ENCODE data around the gene EFCAB10.

EFCAB10 gene, protein sequence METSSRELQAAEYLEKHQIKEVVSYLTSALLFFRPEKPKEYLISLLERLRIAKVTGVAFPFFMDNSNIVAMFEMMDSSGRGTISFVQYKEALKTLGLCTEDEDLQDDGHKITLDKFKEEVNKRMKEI

DNA sequence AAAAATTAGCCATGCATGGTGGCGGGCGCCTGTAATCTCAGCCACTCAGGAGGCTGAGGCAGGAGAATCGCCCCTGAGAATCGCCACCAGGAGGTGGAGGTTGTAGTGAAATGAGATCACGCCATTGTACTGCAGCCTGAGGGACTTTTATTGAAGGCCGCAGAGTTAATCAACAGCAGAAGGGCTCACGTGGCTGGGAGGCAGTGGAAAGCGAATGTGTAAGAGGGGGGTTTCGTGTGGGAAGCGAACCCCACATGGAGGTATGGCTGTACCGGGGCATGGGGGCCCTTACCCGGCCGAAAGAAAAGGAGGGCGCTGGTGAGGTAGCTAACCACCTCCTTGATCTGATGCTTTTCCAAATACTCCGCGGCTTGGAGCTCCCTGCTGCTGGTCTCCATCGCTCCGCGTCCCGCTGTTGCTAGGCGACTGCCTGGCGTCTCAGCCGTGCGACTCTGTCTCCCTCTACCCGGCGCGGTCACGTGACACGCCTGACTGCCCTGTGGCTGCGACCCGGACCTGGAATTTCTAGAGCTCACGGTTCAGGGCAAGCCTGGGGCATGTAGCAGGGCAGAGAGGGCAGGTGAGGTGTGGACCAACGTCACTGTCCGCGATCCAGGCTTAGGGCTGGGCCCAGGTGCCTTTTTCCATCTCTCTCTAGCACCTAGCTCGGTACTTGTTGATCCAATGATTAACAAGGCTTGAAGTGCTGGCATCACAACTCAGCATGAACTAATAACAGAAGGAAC lies at the start of gene EFCAB10:
TSS of gene EFCAB10 (minus strand) at position 428 of the 746 bp plus-strand sequence. CDS start at position 398, 30 bp downstream.
- DNase-seq (ENCODE audit: low spot score), result peak; percentile 93

DNA sequence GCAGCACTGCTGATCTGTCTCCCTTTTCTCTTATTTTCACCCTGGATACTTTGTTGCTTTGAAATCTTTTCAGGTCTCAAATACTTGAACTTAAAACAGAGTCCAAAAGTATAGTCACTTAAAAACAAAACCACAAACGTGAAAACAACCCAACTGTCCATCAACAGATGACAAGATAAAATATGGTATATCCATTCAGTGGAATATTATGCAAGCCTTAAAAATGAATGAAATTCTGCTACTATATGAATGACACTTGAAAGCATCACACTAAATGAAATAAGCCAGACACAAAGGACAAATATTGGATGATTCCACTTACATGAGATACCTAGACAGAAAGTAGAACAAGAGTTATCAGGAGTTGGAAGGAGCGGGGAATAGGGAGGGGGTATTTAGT lies 44.7 kb upstream of the EFCAB10 start:
- no peak for DNase-seq (ENCODE audit: low spot score)

DNA sequence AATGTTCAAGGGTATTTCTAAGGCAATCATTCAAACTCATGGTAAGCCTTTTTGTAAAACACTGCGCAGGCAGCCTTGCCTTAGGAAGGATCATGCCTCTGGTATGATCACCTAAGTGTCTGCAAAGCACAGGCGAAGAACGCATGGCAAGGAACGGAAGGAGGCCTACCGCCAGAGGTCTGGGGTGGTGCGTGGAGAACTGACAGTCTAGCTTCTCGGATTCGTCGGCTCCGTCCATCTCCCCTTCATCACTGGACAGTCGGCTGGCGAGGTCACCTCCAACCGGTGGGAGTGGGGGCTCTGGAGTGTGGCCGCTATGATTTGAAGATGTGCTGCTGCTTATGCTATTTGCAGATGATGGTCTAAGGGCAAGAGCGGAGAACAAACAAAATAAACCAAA lies 42.6 kb upstream of the EFCAB10 start:
- no peak for DNase-seq (ENCODE audit: low spot score)

DNA sequence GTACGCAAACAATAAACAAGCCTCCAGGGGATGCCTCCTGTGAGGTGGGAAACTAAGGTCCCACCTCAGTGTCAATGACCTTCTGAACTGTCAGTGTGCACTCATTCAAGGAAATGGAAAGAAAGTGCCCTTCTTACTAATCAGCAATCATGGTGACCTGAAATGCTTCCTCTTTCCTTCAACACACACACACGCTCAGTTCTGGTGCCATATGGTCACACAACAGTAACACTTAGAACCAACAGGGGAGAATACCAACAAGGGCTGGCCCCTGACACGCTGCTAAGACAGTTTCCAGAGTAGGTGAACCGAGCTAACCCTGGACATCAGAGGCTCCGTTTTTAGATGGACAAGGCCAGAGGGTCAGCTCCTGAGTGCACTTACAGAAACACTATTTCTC lies 42.1 kb upstream of the EFCAB10 start:
- DNase-seq (ENCODE audit: low spot score), result no peak

DNA sequence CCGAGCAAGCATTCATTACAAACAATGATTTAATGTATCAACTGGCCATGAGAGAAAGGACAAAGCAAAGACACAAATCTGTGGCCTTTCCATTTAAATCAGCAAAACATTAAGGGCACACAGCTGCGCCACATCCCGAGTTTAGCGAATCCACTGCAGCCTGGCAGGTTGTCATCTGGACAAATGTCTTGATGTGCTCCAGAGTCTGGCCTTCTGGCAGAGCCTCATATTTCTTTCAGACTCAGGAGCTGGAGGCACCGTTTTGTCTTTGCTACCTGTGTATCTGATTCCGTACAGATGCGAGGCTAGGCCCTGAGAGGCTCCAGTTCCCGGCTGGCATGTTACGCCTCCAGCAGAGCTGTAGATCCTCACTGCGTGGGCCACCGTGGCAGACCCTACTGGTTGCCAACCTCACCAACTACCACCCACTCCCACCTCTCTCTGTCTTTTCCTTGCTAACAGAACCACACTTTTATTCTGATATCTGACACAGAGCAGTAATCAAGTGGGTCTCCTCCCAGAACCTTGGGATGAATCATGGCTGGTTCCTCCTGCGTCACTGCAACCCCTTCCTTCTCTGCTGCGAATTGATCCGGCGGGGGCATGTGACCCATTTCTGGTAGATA lies 40.9 kb upstream of the EFCAB10 start:
- no peak for DNase-seq (ENCODE audit: low spot score)

DNA sequence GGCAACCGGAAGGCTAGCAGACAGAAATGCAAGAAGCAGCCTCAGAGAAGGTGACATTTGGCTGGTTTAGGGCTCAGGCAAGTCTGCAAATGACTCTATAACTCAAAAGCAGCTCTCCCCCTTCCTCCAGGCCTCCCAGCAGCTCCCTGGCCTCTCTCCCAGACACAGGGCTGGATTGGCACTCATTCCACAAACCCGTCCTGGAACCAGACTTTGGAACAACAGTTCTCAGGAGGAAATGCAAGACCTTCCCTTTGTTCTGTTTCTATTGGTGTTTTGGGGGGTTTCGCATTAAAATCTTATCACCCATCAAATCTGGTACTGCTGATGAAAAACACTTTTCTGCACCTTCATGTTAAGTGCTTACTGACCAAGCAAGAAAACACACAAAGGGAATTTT lies 40.3 kb upstream of the EFCAB10 start:
- DNase-seq (ENCODE audit: low spot score), result no peak

DNA sequence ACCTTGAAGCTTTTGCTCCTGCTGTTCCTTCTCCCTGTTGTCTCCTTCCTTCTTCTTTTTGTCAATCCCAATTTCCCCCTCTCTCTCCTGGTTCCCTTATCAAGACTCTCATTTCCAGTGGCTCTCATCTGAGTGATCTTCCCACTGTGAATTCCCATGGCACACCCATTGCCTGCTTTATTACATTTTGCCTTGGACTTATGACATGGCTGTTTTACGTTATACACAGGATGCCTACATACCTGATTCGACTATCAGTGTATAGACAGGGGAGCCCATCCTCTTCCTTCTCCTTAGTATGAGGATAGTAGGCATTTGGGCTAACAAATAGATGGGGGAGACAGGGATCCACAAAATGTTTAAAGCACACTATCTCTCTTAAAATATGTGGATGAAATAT lies 39.9 kb upstream of the EFCAB10 start:
- DNase-seq (ENCODE audit: low spot score), result no peak

DNA sequence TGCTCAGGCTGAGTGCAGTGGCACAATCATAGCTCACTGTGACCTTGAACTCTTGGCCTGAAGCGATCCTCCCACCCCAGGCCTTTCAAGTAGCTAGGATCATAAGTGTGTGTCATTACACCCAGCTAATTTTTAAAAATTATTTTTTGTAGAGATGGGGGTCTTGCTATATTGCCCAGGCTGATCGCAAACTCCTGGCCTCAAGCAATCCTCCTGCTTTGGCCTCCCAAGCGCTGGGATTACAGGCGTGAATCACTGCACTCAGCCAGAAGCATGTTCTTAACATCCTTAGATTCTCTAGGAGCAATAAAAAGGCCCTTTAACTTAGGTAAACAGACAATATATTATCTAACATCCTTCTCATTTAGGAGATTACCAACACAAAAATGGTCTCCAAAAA lies 38.3 kb upstream of the EFCAB10 start:
- DNase-seq (ENCODE audit: low spot score), result no peak

DNA sequence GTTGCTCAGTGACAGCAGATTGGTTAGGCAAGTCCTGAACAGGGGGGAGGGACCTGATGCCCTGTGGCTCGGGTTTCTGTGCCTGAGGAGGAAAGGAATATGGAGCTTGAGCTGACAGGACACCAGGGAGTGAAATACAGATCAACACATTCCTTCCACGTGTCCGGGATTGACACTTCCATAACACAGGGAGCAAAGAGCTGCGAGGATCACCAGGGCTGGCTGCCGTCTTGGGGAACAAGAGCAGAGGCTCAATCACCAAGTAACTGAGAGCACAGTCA lies 36.7 kb upstream of the EFCAB10 start:
- no peak for DNase-seq (ENCODE audit: low spot score)

DNA sequence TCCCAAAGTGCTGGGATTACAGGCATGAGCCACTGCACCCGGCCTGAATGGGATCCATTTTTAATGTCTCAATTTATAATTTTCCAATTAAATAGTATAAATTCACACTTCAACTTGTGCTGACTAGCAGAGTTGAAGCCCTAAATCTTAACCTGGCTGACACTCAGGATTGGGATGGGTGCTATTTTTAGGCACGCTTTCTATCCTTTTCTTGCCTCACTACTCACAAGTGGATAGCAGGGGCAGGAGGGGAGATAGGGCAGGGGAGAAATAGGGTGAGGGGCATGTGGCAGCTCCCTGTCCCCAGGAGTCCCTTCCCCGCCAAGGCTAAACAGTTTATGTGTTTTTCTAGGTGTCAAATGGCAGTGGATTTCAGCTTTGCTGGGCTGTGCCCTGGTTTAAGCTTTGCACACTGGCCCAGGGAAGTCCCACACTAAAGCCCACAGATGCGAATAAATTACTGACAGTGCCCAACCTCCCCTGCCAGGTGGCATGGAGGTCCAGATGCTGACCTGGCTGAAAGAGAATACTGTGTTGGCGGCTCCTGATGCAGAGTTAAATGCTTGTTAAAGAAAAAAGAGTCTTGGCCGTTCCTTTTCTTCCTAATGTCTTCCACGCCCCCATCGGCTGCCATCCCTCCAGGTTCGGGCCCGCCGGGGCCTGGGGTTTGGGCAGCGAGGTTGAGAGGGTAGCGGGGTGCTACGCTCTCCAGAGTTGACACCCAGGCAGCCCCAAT lies 36.2 kb upstream of the EFCAB10 start:
- DNase-seq (ENCODE audit: low spot score), result no peak

DNA sequence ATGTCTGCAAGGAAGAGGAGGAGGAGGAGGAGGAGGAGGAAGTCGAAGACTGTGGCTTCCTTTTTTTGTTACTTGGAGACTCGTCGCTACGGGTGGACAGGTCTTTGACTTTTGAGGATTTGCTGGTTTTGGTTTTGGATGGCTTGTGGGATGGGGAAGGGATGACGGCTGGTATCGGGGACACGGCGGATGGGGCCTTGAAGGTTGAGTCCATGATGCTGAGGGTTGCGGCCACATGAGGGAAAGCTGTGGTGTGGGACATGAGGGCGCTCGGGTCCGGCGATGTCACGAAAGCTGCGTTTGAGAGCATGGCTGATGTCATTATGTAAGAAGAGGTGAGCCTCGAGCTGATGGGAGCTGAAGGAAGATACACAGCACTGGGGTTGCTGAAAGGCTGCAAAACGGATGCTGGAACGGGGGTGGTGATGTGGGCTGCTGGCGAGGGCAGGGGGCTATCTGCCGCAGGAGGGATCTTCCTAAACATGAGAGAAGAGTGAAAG lies 33.1 kb upstream of the EFCAB10 start:
- no peak for DNase-seq (ENCODE audit: low spot score)

DNA sequence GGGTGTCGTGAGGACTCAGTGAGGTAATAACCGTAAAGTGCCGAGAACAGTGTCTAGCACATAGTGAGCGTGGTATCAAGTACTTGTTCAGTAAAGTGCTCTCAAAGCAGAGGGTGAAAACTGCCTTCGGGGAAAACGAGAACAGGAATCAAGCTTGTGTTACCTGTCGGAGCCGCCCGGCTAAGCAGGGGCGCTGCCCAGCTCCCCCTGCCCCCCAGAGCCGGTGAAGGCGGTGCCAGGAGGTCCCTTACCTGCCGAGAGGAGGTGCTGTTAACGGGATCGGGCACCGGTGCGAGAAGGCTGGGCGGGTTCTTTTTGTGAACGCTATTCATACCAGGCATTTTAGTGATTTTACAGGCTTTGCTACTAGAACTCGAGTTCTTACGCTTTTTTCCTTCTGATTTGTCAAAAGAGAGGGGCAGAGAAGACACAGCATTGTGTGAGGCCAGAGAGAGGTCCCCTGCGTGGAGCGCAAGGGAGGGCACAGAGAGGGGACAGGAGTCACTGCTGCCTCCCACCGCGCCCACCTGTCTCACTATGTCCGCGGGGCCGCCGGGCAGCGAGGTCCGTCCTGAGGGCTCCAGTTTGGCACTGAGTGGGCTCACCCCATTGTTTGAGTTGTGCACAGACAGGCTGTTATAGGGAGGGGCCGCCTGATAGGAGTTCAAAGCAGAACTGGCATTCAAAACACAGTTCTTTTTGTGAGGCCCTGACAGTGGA lies 32.5 kb upstream of the EFCAB10 start:
- no peak for DNase-seq (ENCODE audit: low spot score)

DNA sequence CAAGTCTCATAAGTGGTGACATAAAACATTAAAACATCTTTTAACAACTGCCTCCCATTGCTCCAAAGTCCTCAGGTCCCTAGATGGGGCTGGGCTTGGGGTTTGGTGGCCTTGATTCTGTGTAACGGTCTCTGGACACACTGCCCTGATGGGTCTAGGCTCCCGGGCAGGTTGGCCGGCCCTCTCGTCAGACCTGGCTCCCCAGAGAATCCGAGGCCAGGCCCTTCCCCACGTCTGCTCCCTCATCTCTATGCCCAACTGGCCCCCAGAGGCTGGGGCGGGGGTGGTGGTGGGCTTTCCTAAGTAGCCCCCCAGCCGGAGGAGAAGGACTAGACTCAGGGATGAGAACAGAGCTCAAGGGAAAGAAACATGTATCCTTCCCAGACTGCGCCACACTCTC lies 31.5 kb upstream of the EFCAB10 start:
- DNase-seq (ENCODE audit: low spot score), result no peak

DNA sequence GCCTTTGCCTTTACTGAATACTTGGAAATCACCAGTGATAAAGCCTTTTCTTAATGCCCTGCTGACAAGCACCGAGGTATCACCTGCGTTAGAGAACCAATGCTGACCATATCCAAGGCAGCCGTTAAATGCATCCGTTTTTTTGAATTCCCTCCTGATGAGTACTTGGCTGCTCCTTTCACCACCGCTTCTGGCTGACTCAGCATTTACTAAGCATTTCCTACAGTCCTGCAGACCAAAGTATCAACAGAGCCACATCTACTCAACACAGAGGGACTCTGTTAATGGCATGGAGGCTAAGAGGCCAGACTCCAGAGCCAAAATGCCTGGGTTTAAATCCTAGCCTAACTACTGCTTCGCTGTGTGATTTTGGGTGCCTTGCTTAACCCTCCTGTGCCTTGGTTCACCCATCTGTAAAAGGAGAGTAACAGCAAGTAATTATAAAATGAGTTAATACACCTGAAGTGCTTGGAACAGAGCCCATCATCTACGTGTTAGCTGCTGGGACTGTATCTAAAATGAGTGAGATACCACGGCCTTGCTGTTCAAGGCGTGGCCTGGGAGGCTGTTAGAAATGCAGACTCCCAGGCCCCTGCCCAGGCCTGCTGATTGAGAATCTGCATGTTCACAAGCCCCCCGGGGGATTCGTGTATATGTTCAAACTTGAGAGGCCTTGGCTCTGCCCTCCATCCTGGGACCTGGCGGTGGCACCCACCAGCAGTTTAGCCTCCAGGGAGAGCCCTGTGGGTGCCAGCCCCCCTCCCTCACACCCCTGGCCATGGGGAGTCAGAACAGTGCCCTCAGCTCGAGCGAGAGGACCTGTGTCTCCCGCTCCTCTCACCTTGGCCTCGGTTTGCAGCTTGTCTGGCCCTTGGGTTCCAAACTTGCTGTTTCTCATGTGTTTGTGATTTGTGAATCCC lies 30.8 kb upstream of the EFCAB10 start:
- DNase-seq (ENCODE audit: low spot score), result no peak

DNA sequence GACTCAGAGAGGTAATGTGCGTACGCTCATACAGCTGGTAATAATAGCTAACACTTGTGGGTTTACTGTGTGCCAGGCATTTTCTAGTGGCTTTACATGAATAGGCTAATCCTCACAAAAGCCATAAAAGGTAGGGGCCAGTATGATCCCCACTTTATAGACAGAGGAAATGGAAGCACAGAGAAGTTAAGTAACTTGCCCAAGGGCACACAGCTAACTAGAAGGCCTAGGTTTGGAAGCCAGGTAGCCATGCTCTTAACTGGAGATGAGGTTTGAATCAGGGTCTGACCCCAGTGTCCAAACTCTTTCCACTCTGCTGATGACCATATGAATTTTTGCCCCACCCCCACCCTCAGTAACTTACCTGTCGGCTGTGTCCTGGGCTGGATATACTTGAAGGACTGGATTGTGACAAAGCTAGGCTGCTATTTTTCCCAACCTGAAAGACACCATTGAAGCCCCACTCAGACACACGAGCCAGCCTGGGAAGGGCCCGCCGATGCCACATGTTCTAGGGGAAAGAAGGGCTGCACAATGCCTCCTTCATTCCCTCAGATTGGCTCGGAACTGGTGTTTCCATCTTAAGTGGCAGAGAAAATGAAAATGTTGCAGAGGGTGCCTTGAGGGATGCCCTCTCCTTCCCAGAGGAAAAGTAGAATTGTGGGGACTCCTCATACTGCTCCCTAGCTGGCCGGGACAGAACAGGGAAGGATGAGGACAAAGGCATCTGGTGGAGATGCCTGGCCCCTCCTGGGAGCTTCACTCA lies 29.1 kb upstream of the EFCAB10 start:
- no peak for DNase-seq (ENCODE audit: low spot score)

DNA sequence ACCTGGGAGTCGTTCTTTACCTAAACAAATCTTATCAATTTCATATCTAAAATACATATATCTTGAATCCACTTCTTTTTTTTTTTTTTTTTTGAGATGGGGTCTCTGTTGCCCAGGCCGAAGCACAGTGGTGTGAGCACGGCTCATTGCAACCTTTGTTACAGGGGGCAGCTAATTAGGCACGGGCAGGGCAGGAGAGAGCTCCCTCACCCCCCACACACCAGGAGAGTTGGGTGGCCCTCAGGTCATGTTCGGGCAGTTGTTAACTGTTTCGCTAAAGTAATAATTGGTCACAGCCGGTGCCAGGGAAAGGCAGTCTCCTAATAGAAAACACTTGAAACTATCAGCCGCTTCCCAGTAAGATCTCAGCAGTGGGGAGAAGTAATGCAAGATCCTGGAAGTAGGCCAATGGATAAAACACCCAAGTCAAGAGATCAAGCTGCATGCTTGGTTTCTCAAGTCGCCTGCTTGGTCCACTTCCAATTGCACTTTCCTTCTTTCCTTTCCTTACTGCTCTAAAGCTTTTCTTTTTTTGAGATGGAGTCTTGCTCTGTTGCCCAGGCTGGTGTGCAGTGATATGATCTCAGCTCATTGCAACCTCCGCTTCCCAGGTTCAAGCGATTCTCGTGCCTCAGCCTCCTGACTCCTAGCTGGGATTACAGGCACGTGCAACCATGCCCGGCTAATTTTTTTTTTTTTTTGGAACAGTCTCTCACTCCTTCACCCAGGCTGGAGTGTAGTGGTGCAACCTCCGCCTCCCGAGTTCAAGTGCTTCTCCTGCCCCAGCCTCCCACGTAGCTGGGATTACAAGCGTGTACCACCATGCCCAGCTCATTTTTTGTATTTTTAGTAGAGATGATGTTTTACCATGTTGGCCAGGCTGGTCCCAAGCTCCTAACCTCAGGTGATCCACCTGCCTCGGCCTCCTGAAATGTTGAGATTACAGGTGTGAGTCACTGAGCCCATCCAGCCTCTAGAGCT lies 21.3 kb upstream of the EFCAB10 start:
- no peak for DNase-seq (ENCODE audit: low spot score)

DNA sequence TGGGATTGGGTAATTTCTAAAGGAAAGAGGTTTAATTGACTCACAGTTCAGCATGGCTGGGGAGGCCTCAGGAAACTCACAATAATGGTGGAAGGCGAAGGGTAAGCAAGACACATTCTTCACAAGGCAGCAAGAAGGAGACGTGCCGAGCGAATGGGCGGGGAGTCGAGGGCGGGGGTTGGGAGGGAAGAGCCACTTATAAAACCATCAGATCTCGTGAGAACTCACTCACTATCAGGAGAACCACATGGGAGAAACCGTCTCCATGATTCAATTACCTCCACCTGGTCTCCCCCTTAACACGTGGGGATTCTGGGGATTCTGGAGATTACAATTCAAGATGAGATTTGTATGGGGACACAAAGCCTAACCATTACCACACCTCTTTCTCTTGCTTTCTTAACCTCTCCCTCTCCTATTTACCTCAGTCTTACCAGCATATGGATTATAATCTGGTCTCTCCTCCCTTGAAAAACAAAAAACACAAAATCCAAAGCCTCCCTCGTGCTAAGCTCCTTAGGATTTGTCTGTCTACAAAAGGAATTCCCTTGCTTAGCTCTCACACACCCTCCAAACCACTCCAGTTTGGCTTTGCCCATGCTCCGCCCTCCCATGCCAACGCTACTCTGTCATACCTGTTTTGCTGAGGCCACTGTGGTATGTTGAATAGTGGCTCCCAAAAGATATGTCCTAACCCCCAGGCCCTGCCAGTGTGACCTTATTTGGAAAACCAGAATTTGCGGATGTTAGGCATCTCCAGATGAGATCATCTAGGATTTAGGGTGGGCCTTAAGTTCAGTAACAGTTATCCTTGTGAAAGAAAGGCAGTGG lies 19.6 kb upstream of the EFCAB10 start:
- no peak for DNase-seq (ENCODE audit: low spot score)

DNA sequence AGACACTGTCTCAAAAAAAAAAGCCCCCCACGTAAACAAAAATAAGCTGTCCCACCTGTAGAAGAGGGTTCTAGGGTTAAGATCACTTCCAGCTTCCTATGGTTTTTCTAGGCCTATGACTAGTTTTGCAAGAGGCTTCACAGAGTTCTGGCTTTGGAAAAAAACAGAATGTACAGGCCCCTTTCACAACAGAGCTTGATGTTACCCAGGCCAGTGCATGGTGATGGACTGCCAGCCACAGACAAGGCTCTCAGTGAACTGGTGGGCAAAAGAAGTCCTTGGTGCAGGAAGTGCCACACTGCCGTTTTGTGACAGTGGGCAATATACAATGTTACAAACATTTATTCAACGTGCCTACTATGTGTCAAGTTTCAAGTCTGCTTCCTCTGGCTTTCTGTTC lies 18.3 kb upstream of the EFCAB10 start:
- DNase-seq (ENCODE audit: low spot score), result no peak

Measured in iPS-NIHi11 (cell line).